Measurements from ENCODE around the gene PPP6R3. TPM values are rescaled to one million over a fixed set of nuclear protein-coding genes. Genes with fewer than 3 reads are reported as not detected.

Gene PPP6R3
- polyA plus RNA-seq, 1 donor from 2014 or later = 111 TPM

GRCh38 chr11:68574308-68574707, 113.8 kb downstream of the PPP6R3 start:
- Histone ChIP-seq H3K4me2 (ENCODE audit: low read length) (no peak overlapping the region), H3K9me2 (ENCODE audit: insufficient read depth, low read length) (no peaks in the 10 kb centered on the region), H4K20me1 (ENCODE audit: insufficient read depth) (no peaks in the 10 kb centered on the region), H3K9me3 (ENCODE audit: low read length) (no peaks in the 10 kb centered on the region), H3K4me3 (ENCODE audit: low read length) (no peak overlapping the region), H3K79me2 (replicated peaks; ENCODE audit: insufficient read depth, low read length) (no peaks in the 10 kb centered on the region), H3K36me3 (ENCODE audit: insufficient read depth, low read length) (no peaks in the 10 kb centered on the region), H3F3A (ENCODE audit: insufficient read depth, low read length, poor library complexity, severe bottlenecking) (no peaks in the 10 kb centered on the region), H3K9ac (ENCODE audit: low read length) (no peak overlapping the region), H3K27ac (ENCODE audit: low read length) (no peak overlapping the region), H2AFZ (ENCODE audit: low read depth, low read length) (no peak overlapping the region), H3K27me3 (ENCODE audit: insufficient read depth, low read depth, low read length) (no peaks in the 10 kb centered on the region)
- TF ChIP-seq EZH2 (IDR thresholded peaks at IDR 0.05; ENCODE audit: borderline replicate concordance, insufficient read depth, low read length, poor library complexity, severe bottlenecking) = no peak
- no peak for TF ChIP-seq TAF1 (IDR thresholded peaks at IDR 0.05; ENCODE audit: low read depth)
- TF ChIP-seq CTCF (IDR thresholded peaks at IDR 0.05; ENCODE audit: poor library complexity, severe bottlenecking) = no peak
- no peak for TF ChIP-seq EP300 (conservative IDR thresholded peaks at IDR 0.05; ENCODE audit: poor library complexity, severe bottlenecking)
- no peak for TF ChIP-seq MXI1 (conservative IDR thresholded peaks at IDR 0.05; ENCODE audit: poor library complexity, severe bottlenecking)
- no peak for TF ChIP-seq SMC3 (conservative IDR thresholded peaks at IDR 0.05; ENCODE audit: poor library complexity)
- TF ChIP-seq REST (IDR thresholded peaks at IDR 0.05; ENCODE audit: borderline replicate concordance) = no peak
- no peak for TF ChIP-seq POLR2AphosphoS5 (IDR thresholded peaks at IDR 0.05)
- TF ChIP-seq RAD21 (conservative IDR thresholded peaks at IDR 0.05) = no peak

GRCh38 chr11:68575025-68575665, 114.6 kb downstream of the PPP6R3 start:
- no peak overlapping the region for H3K27ac ChIP-seq (ENCODE audit: low read length)
- no peak overlapping the region for H2AFZ ChIP-seq (ENCODE audit: low read depth, low read length)
- no peaks in the 10 kb centered on the region for H3K36me3 ChIP-seq (ENCODE audit: insufficient read depth, low read length)
- no peak overlapping the region for H3K4me3 ChIP-seq (ENCODE audit: low read length)
- H3K9me2 ChIP-seq (ENCODE audit: insufficient read depth, low read length) = no peaks in the 10 kb centered on the region
- H3F3A ChIP-seq (ENCODE audit: insufficient read depth, low read length, poor library complexity, severe bottlenecking) = no peaks in the 10 kb centered on the region
- H3K9me3 ChIP-seq (ENCODE audit: low read length) = no peaks in the 10 kb centered on the region
- no peak overlapping the region for H3K9ac ChIP-seq (ENCODE audit: low read length)
- H3K4me2 ChIP-seq (ENCODE audit: low read length) = no peak overlapping the region
- TF ChIP-seq RAD21 (conservative IDR thresholded peaks at IDR 0.05) (no peak), EZH2 (IDR thresholded peaks at IDR 0.05; ENCODE audit: borderline replicate concordance, insufficient read depth, low read length, poor library complexity, severe bottlenecking) (no peak), SMC3 (conservative IDR thresholded peaks at IDR 0.05; ENCODE audit: poor library complexity) (no peak), REST (IDR thresholded peaks at IDR 0.05; ENCODE audit: borderline replicate concordance) (no peak), CTCF (IDR thresholded peaks at IDR 0.05; ENCODE audit: poor library complexity, severe bottlenecking) (no peak), EP300 (conservative IDR thresholded peaks at IDR 0.05; ENCODE audit: poor library complexity, severe bottlenecking) (no peak), POLR2AphosphoS5 (IDR thresholded peaks at IDR 0.05) (no peak), MXI1 (conservative IDR thresholded peaks at IDR 0.05; ENCODE audit: poor library complexity, severe bottlenecking) (no peak), TAF1 (IDR thresholded peaks at IDR 0.05; ENCODE audit: low read depth) (no peak)
- no peaks in the 10 kb centered on the region for H3K79me2 ChIP-seq (replicated peaks; ENCODE audit: insufficient read depth, low read length)
- H3K27me3 ChIP-seq (ENCODE audit: insufficient read depth, low read depth, low read length) = no peaks in the 10 kb centered on the region
- no peaks in the 10 kb centered on the region for H4K20me1 ChIP-seq (ENCODE audit: insufficient read depth)

Measured in neural cell (in vitro differentiated cells).